GM12865 (cell line): ENCODE data around the gene TNFAIP8L3.

Source experiments
- DNase-seq: peaks from one replicate; pipeline ENCODE4 v3.0.0; 2010; ENCODE audit warnings: low read depth
- H3K4me3 ChIP-seq: 2 replicates; pipeline ENCODE4 v1.5.1; 2011; ENCODE audit warnings: mild to moderate bottlenecking, low read depth, low read length, control low read depth
- CTCF ChIP-seq: IDR thresholded peaks from 2 replicates; pipeline ENCODE4 v1.5.1; 2011; ENCODE audit warnings: low read length, control low read depth, low read depth, inconsistent platforms; ENCODE audit not compliant: insufficient read depth; ENCODE audit errors: missing control alignments

The TNFAIP8L3 gene

GRCh38 chr15:51011212-51011611 lies 83.5 kb downstream of the TNFAIP8L3 start:
- no peak overlapping the region for H3K4me3 ChIP-seq
- no peak for DNase-seq
- TF ChIP-seq CTCF: no peak

GRCh38 chr15:51007131-51007666 lies 87.5 kb downstream of the TNFAIP8L3 start:
- TF ChIP-seq CTCF: no peak
- no peak for DNase-seq
- H3K4me3 ChIP-seq: no peak overlapping the region
